OCI-LY7 (cell line): ENCODE results near the gene TXNDC8.

ENCODE experiments used
- EZH2phosphoT487 ChIP-seq: fragments of 200-600 bp; sonication (generic); IDR thresholded peaks from 2 replicates; pipeline ENCODE4 v1.6.1; 2018; ENCODE audit warnings: low read depth, borderline replicate concordance, mild to moderate bottlenecking, mixed run types, antibody characterized with exemption, low read length, moderate library complexity, mixed read lengths
- TF ChIP-seq, protein P1 (sequence below): fragments of 200-600 bp; sonication (generic); conservative IDR thresholded peaks from 2 replicates; pipeline ENCODE4 v1.5.1; 2014; ENCODE audit warnings: mild to moderate bottlenecking, antibody characterized with exemption, low read length, moderate library complexity, mixed read lengths

DNA sequence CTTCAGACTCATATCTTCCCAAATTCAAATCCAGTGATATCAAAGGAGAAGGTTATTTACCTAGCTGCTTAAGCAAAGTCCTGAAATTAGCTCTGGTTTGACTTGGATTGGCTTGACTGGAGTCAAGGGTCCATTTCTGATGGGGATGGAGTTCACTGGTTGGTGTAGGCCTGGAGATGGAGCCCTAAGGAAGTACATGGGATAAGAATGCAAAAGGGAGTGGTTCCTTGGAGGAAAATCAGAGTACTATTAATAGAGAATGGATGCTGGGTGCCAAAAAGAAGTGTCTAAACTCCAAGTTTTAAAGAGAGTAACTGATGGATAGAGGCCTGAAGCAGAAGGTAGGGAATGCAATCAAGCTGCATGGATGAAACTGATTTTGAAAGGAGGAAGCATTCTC lies 13.8 kb downstream of the TXNDC8 start:
- TF ChIP-seq, protein P1, sequence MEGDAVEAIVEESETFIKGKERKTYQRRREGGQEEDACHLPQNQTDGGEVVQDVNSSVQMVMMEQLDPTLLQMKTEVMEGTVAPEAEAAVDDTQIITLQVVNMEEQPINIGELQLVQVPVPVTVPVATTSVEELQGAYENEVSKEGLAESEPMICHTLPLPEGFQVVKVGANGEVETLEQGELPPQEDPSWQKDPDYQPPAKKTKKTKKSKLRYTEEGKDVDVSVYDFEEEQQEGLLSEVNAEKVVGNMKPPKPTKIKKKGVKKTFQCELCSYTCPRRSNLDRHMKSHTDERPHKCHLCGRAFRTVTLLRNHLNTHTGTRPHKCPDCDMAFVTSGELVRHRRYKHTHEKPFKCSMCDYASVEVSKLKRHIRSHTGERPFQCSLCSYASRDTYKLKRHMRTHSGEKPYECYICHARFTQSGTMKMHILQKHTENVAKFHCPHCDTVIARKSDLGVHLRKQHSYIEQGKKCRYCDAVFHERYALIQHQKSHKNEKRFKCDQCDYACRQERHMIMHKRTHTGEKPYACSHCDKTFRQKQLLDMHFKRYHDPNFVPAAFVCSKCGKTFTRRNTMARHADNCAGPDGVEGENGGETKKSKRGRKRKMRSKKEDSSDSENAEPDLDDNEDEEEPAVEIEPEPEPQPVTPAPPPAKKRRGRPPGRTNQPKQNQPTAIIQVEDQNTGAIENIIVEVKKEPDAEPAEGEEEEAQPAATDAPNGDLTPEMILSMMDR, result no peak
- no peak for TF ChIP-seq EZH2phosphoT487
